D341Med (cell line): ENCODE measurements around the gene TMC1.
"Not testable (repeated sequence)": the region's sequence is repeated elsewhere in the genome, so short reads cannot be mapped to it uniquely, and the experiment has no call there.

Experiments
- DNase-seq: peaks from one replicate; pipeline ENCODE4 v3.0.0; 2012; ENCODE audit warnings: low spot score

Gene TMC1

GRCh38 chr9:72526901-72527800, 5.7 kb downstream of the TMC1 start:
- DNase-seq: peak; percentile 37

DNA sequence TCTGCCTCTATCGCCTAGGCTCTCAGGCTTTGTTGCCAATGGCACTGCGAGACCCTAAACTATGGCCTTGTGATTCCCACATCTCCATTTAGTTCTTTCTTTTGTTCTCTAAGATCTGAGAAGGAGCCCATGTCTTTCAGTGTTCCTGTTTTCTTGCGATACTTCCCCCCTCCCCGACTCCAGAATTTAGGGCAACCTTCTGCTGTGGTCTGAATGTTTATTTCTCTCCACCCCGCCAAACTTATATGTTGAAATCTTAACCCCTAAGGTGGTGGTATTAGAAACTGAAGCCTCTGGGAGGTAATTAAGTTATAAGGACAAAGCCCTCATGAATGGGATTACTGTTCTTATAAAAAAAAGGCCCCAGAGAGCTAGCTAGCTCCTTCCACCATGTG, 6.4 kb downstream of the TMC1 start:
- no peak for DNase-seq

- DNase-seq: no peak
These were observed 8.1 kb downstream of the TMC1 start for GRCh38 chr9:72529531-72529930.

- no peak for DNase-seq
These were observed 11.9 kb downstream of the TMC1 start for GRCh38 chr9:72533322-72533721.

GRCh38 chr9:72534931-72535330, 13.5 kb downstream of the TMC1 start:
- DNase-seq: no peak

DNA sequence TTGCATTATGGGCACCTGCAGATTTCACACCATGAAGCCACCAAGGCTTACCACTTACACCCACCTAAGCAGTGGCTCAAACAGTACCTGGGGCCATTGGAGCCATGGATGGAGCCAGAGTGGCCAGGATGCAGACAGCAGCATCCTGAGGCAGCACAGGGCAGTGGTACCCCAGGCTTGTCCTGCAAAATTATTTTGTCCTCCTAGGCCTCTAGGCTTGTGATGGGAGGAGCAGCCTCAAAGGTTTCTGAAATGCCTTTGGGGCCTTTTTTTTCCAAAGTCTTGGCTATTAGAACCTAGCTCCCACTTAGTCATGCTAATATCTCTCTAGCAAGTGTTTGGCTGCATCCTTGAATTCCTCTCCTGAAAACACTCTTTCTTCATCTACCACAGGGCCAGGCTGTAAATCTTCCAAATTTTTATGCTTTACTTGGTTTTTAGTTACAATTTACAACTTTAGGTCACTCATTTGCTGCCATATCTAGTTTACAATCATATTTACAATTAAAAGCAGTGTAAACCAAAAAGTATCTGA, 15.7 kb downstream of the TMC1 start:
- DNase-seq: no peak

DNA sequence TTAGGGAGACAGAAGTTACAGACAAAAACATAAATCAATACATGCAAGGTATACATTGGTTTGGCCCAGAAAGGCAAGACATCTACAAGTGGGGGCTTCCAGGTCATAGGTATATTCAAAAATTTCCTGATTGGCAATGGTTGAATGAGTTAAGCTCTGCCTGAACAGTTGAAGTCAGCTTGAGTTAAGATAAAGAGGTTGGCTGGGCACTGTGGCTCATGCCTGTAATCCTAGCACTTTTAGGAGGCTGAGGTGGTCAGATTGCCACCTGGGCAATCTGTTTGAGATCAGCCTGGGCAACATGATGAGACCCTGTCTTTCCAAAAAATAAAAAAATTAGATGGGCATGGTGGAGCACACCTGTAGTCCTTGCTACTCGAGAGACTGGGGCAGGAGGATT, 16.3 kb downstream of the TMC1 start:
- no peak for DNase-seq

DNA sequence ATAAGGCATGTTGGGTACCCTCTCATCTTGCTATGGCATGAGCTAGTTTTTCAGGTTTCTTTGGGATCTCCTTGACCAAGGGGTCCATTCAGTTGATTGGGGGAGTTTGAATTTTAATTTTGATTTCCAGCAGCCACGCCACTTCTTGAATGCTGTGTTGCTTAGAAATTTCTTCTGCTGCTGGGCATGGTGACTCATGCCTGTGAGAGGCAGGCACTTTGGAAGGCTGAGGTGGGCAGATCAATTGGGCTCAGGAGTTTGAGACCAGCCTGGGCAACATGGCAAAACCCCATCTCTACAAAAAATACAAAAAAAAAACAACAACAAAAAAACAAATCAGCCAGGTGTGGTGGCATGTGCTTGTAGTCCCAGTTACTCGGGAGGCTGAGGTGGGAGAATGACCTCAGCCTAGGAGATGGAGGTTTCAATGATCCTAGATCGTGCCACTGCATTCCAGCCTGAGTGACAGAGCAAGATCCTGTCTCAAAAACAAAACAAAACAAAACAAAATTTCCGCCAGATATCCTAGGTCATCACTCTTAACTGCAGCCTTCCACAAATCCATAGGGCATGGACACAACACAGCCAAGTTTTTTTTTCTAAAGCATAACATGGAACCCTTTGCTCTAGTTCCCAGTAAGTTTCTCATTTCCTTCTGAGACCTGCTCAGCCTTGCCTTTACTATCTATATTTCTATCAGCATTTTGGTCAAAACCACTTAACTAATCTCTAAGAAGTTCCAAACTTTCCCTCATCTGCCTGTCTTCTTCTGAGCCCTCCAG, 17.7 kb downstream of the TMC1 start:
- DNase-seq: no peak

GRCh38 chr9:72539824-72540347, 18.5 kb downstream of the TMC1 start:
- DNase-seq: no peak

GRCh38 chr9:72540348-72540873, 19.0 kb downstream of the TMC1 start:
- DNase-seq: no peak

DNA sequence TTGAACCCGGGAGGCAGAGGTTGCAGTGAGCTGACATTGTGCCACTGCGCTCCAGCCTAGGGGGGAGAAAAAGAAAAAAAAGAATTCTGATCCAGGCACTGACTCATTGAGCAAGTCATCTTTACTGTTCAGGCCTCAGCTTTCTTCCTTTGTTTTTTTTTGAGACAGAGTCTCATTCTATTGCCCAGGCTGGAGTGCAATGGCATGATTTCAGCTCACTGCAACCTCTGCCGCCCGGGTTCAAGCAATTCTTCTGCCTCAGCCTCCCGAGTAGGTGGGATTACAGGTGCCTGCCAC, 21.1 kb downstream of the TMC1 start:
- DNase-seq: not testable (repeated sequence)

- no peak for DNase-seq
These were observed 21.5 kb downstream of the TMC1 start for GRCh38 chr9:72542917-72543316.

DNA sequence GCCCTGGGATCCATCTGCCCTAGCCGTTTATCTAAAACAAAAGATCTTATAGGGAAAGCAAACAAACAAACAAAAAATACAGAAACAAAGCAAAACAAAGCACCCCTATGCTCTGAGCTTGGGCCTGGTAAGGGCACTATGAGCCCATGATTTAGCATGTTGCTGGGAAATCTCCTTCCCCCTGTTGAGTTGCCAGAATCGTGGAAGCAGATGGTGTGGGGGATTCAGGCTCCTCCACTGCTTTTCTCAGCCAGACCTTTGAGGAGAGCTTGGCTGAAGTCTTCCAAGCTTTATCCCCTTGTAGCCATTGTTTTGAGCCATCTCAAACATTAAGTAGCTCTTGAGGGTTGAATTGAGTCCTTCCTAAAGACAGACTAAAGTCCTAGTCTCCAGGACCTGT, 29.9 kb downstream of the TMC1 start:
- DNase-seq: peak; percentile 73

GRCh38 chr9:72552356-72552755, 30.9 kb downstream of the TMC1 start:
- no peak for DNase-seq

DNA sequence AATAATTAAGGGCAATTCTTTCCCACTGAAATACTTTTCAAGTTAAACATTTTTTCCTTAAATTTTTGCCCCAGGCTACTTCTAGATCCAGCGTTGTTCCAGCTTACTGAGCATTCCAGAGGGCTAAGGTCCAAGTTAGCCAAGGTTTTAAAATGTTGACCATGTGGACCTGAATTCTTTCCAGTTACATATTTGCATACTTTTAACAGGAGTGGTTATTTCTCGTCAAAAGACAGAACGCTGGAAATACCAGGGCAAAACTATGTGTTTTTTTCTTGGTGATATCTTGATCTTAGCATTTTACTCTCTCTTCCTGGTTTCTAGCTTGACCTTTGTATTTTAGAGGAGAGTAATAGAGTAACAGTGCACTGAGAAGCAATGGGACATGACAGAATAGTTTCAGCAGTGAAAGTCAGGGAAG, 32.8 kb downstream of the TMC1 start:
- no peak for DNase-seq

GRCh38 chr9:72557549-72557948, 36.1 kb downstream of the TMC1 start:
- DNase-seq: no peak

GRCh38 chr9:72560086-72560485, 38.7 kb downstream of the TMC1 start:
- no peak for DNase-seq

DNA sequence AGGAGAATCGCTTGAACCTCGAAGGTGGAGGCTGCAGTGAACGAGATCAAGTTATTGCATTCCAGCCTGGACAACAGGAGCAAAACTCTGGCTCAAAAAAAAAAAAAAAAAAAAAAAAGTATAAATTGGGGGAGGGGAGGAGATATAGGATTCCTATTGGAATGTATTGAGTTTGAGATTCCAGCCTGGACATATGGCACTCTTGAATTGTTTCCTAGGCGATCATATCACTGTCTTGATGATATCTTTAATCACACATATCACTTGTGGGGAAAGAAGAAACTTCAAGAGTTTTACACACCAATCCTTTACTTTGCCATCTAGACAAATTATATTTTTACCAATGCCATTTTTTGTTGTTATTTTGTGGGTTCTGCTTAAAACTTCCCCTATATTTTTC, 42.4 kb downstream of the TMC1 start:
- no peak for DNase-seq

DNA sequence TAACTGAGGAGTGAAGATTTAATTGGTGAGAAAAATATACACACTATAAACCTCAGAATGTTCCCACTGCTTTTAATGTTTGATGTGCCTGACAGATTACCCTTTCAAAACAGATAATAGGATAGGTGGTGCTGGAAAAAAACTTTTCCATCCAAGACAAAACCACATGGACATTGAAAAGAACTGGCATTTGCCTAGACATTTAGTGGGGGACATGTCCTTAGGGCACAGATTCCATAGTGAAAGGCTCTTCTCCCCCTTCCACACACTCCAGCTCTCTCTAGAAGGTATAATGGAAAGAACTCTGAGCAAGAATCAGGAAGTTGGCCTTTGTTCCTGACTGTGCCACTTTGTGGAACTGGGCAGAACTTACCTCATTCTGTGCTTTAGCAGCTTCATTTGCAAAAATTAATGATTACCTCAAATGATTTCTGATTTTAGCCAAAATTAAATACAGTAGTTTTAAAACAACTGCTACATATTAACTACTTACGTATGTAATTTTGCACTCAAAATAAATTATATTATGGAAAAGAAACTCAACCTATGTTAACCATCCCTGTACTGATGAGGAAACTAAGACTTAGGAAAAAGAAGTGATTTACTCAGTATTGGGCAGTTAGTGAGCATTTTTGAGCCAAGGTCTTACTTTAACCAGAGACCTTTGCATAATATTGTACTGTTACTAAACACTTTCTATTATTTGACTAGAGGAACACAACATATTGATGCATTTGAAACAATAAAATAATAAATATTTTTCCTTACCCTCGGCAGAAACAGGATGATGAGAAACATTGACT, 43.3 kb downstream of the TMC1 start:
- DNase-seq: no peak

DNA sequence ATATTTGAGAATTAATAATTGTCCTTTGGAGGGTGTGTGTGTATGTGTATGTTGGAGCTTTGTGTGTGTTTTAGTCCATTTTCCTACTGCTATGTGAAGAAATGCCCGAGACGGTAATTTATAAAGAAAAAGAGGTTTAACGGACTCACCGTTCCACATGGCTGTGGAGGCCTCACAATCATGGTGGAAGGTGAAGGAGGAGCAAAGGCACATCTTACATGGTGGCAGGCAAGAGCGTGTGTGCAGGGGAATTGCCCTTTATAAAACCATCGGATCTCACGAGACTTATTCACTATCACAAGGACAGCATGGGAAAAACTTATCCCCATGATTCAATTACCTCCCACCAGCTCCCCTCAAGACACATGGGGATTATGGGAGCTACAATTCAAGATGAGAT, 44.1 kb downstream of the TMC1 start:
- DNase-seq: no peak

DNA sequence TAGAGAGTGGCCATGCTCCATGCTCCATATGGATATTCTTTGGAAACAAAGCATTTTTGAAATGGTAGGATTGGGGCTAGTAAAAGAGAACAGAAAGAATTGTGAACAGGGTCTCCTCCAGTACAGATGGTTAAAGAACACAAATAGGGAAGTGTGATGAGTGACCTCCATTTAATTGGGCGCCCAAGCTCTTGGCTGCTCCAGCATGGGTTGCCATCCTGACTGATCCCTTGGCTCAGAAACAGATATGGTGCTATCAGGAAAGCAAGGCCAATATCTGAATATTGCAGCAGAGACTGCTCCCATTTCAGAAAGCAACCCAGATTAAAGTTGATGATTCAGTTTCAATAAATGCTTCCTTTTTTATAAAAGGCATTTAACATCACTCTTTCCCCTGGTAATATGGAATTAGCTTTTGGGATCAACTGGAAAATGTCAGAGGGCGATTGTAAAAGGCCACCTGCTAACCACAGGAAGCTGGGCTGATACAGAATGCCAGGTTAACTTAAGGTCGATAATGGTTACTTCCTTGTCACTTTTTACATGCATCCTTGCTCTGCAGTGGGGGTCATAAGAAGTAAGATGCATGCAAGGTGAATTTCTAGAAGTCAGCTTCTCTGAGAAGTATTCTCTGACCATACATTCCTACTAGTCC, 52.9 kb downstream of the TMC1 start:
- no peak for DNase-seq
